ENCODE measurements around the gene FAM107B. TPM values are rescaled to one million over a fixed set of nuclear protein-coding genes. Genes with fewer than 3 reads are reported as not detected.

The FAM107B gene
- total and polyA plus RNA-seq, 11 donors = 1.9 to 27.6 (median 4.9) TPM

- H3K4me3 ChIP-seq = no peak overlapping the region
- peak overlapping the region in 1 of 12 donors; percentile 82 for H3K27ac ChIP-seq
- peaks cover 0 to 83% (median 0%) of the 10 kb centered on the region in 12 donors for H3K4me1 ChIP-seq
- no peak for DNase-seq
- H3K9me3 ChIP-seq = peaks cover 0 to under 1% (median 0%) of the 10 kb centered on the region in 12 donors
- H3K36me3 ChIP-seq = no peaks in the 10 kb centered on the region
- ATAC-seq = no peak
- WGBS, 4 donors = 90 to 94% (median 92%) methylated on average over 15 of the region's 15 CpGs
- intact Hi-C loops (cut with DNase I) = no loop called here
- TF ChIP-seq, protein P1, sequence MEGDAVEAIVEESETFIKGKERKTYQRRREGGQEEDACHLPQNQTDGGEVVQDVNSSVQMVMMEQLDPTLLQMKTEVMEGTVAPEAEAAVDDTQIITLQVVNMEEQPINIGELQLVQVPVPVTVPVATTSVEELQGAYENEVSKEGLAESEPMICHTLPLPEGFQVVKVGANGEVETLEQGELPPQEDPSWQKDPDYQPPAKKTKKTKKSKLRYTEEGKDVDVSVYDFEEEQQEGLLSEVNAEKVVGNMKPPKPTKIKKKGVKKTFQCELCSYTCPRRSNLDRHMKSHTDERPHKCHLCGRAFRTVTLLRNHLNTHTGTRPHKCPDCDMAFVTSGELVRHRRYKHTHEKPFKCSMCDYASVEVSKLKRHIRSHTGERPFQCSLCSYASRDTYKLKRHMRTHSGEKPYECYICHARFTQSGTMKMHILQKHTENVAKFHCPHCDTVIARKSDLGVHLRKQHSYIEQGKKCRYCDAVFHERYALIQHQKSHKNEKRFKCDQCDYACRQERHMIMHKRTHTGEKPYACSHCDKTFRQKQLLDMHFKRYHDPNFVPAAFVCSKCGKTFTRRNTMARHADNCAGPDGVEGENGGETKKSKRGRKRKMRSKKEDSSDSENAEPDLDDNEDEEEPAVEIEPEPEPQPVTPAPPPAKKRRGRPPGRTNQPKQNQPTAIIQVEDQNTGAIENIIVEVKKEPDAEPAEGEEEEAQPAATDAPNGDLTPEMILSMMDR (IDR thresholded peaks at IDR 0.05) = no peak
- TF ChIP-seq POLR2A (IDR thresholded peaks at IDR 0.05) = no peak
- no peaks in the 10 kb centered on the region for H3K27me3 ChIP-seq
These were observed 213.6 kb downstream of the FAM107B start for GRCh38 chr10:14560791-14561765.

DNA sequence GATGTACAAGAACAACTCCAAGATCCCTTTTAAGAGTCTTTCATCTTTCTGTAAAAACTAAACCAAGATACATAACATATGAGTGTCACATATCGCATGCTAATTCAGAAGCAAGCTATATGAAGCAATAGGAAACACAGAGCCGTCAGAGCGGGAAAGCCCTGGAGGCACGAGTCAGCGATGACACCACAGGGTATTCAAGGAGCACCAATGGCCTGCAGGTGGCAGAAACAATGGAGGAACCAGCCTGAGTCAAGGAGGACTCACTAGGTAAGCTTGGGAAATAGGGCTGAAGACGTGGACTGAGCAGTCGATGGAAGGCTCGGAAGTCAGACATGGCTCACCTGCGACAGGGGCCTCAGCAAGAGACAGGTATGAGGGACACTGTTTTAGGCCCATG, 214.4 kb downstream of the FAM107B start:
- Histone ChIP-seq H3K9me3 (no peaks in the 10 kb centered on the region), H3K4me1 (peaks cover 0 to 82% (median 0%) of the 10 kb centered on the region in 12 donors), H3K27me3 (no peaks in the 10 kb centered on the region), H3K36me3 (no peaks in the 10 kb centered on the region), H3K27ac (peak overlapping the region in 1 of 12 donors; percentile 82), H3K4me3 (no peak overlapping the region)
- ATAC-seq = peak in 3 of 4 donors; percentile 42 to 49 (median 44)
- TF ChIP-seq POLR2A (IDR thresholded peaks at IDR 0.05) = no peak
- TF ChIP-seq, protein P1 (IDR thresholded peaks at IDR 0.05) = no peak
- no peak for DNase-seq
- 85 to 87% (median 87%) methylated on average over 9 of the region's 9 CpGs for WGBS, 4 donors
- intact Hi-C loops (cut with DNase I) = no loop called here

- WGBS, 4 donors = 96 to 98% (median 97%) methylated on average over 12 of the region's 12 CpGs
- Histone ChIP-seq H3K4me1 (peaks cover 0 to 82% (median 0%) of the 10 kb centered on the region in 12 donors), H3K9me3 (no peaks in the 10 kb centered on the region), H3K27me3 (no peaks in the 10 kb centered on the region), H3K36me3 (no peaks in the 10 kb centered on the region), H3K4me3 (no peak overlapping the region), H3K27ac (no peak overlapping the region)
- no peak for DNase-seq
- intact Hi-C loops (cut with DNase I) = no loop called here
- TF ChIP-seq, protein P1 (IDR thresholded peaks at IDR 0.05) = no peak
- TF ChIP-seq POLR2A (IDR thresholded peaks at IDR 0.05) = no peak
- no peak for ATAC-seq
These were observed 216.7 kb downstream of the FAM107B start for GRCh38 chr10:14558025-14558424.

GRCh38 chr10:14557567-14557966, 217.1 kb downstream of the FAM107B start:
- H3K9me3 ChIP-seq = no peaks in the 10 kb centered on the region
- H3K4me3 ChIP-seq = no peak overlapping the region
- ATAC-seq (no peak), DNase-seq (no peak)
- intact Hi-C loops (cut with DNase I) = no loop called here
- H3K4me1 ChIP-seq = peaks cover 0 to 82% (median 0%) of the 10 kb centered on the region in 12 donors
- peak overlapping the region in 1 of 12 donors; percentile 79 for H3K27ac ChIP-seq
- H3K36me3 ChIP-seq = no peaks in the 10 kb centered on the region
- TF ChIP-seq POLR2A (IDR thresholded peaks at IDR 0.05) = no peak
- TF ChIP-seq, protein P1 (IDR thresholded peaks at IDR 0.05) = no peak
- no peaks in the 10 kb centered on the region for H3K27me3 ChIP-seq
- 96 to 98% (median 97%) methylated on average over 5 of the region's 5 CpGs for WGBS, 4 donors

All from heart left ventricle (tissue), 16 donors.